Measurements from ENCODE around the gene STC2.
"Not testable (repeated sequence)": the region's sequence is repeated elsewhere in the genome, so short reads cannot be mapped to it uniquely, and the experiment has no call there.

Gene STC2

DNA sequence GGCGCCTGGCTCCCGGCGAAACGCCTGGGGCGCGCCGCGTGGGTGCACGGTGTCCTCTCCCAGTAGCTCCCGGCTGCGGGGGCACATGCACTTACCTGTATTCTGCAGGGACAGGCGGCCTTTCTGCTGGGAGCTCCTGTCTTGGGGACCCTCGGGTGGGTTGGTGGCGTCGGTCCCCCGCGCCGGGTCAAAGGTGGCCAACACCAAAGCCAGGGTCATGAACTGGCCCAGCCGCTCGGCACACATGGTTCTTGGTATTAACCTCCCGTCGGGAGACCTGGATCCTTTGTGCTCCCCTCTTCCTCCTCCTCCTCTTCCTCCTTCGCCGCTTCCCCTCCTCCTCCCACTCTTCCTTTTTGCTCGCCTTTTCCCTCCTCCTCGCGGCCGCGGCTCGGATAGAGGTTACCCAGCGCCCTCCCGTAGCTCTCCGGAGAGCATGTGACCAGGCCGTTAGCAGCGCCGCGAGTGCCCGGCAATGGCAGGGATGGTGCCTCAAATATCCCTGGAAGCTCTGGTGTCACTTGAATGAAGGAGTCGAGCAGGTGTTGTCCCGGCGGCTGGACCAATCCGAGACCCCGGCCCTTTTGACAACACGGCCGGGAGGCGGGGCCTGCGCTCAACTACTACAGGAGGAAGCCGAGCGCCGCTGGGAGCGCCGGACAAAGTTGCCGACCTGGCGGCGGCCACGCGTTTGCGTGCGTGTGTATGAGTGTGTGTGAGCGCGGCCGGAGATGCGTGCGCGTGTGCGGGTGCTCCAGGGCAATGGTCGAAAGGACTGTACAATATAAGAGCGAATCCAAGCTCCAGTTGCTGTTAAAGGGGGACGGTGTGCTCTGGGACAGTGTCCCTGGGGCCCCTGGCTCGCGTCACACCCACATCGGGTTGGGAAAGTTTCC, at the start of gene STC2:
Gene STC2, minus strand, starts transcription at position 467 of the 896 bp plus-strand sequence. Its CDS starts 221 bp downstream, at position 246.
- peak; percentile 82 for DNase-seq

DNA sequence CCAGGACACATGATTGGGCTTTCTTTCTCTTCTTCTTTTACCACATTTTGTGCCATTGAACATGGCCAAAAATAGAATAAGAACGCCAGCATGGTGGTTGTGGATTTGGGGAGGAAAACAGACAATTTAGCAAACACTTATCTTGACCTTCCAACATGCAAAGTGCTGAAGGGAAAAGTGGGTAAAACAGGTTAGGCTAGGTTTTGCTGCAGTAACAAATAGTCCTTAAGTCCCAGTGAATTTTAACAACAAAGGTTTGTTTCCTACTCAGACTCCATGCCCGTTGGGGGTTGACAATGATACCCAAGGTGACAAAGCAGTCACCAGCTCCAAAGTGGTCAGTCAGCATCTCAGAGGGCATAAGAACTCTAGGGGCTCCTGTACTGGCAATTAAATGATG, 43.2 kb upstream of the STC2 start:
- no peak for DNase-seq

DNA sequence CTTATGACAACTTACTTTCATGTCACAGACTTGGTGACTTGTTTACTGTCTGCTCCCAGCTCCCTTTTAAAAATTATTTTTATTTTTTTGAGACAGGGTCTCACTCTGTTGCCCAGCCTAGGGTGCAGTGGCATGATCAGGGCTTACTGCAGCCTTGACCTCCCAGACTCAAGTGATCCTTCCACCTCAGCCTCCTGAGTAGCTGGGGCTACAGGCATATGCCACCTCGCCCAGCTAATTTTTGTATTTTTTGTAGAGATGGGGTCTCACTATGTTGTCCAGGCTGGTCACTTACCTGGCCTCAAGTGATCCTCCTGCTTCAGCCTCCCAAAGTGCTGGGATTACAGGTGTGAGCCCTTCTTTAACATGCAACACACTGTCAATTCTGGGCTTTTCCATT, 35.2 kb upstream of the STC2 start:
- not testable (repeated sequence) for DNase-seq

DNA sequence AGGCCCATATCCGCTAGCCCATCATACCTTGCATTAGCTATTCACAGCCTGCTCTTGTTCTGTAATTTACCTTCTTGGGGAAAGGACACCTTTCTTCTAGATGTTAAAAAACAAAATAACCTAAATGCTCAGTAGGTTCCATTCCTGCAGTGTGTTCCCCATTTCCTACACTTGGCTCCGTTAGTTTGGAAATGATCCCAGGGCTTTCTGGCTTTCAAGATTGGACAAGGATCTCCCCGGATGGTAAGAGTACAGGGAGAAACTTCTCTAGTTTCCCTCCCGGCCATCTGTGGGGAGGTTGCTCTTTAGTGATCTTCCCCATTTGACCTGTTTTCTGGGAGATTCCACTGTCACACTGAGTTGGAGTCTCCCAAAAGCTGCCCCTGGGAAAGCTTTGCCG, 27.3 kb upstream of the STC2 start:
- DNase-seq, result no peak

DNA sequence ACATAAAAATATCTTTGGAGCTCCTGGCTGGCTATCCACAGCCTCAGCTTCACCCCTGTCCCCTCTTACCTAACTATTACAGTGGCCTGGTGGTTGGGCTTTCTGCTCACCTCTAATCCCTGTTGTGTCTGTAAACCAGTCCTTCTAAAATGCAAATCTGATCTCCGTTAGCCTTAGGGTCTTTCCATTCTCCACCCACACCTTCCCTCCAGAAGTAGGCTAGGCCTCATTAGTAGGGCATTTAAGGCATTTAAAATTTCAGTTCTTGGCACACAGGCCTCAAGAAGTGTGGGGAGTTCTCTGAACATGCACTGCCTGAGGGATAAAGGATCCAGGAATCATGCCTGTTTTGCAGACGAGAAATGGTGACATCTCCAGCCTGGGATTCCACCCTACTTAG, 26.4 kb upstream of the STC2 start:
- no peak for DNase-seq

DNA sequence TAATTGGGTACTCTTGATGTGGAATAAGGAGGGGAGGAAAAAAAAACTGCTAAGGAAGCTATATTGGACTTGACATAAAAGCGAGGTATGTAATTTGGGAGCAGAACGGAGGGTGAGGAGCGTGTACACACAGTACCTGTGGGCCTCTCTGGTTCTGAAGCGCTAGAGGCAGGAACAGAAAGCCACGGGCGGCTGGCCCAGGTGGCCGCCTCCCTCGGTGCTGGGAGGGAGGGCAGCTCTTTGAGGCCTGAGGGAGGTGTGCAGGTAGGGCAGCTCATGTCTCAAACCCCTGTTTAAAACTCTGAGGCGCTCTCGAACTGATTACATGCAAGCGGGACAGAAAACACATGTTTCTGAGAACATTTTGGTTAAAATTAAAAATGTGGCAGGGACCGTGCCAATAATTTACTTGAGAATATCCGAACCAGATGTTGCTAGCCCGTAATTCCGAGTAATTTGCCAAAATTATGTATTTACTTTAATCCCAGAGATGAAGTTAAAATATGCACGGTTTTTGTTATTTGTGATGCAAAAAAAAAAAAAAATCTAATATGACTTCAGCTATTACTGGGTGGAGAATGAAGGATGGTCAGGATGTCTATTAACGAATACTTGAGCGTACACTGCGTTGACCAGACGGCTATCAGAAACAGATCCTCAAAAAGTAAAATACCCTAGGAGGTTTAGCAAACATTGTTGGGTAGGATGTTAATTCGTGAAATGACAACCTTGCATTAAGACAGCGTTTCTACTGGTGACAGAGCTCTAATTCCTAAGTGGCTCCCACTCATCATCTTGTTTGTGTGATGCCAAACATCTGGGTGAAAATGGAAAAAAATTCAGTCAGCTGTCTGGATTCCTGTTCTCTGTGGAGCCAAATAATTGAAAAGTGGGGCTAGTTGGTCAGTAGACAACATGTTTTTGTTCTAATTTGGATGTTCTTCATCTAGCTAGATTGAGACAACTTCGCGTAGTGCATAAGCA, 24.4 kb upstream of the STC2 start:
- no peak for DNase-seq

DNA sequence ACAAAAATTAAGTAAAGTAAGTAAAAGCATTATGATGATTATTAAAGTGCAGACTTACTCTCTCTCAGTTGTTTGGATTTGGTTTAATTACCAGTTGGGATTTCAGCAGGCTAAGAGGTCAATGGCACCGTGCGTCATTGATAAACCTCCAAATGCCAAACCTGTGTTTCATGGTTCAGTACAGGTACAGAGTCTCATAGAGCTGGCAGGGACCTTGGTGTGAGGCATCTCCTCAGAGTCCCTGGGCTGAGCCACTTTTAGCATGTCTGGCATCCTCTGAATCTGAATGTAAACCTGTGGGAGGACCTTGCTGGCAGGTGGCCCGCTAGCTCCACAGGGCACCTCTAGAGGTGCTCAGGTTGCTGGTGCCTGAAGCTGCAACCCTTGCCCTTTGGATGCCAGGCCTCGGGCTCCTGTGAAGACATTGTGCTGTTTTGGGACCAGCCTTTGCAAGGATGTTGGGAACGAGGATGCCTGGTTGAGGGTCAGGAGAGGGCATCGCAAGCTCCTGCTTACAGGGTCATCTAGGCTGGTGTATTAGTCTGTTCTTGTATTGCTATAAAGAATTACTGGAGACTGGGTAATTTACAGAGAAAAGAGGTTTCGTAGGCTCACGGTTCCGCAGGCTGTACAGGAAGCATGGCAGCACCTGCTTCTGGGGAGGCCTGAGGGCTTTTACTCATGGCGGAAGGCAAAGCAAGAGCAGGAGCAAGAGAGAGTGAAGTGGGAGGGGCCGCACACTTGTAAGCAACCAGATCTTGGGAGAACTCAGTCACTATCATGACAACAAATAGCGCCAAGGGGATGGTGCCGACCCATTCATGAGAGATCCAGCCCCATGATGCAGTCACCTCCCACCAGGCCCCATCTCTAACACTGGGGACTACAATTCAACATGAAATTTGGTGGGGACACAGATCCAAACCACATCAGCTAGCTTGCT, 14.9 kb upstream of the STC2 start:
- DNase-seq, result no peak

- no peak for DNase-seq
Observed at GRCh38 chr5:173341961-173342430, 13.8 kb upstream of the STC2 start.

GRCh38 chr5:173340984-173341383, 12.8 kb upstream of the STC2 start:
- DNase-seq, result no peak

- DNase-seq, result no peak
Observed at GRCh38 chr5:173340451-173340850, 12.2 kb upstream of the STC2 start.

GRCh38 chr5:173339286-173339685, 11.1 kb upstream of the STC2 start:
- no peak for DNase-seq

DNA sequence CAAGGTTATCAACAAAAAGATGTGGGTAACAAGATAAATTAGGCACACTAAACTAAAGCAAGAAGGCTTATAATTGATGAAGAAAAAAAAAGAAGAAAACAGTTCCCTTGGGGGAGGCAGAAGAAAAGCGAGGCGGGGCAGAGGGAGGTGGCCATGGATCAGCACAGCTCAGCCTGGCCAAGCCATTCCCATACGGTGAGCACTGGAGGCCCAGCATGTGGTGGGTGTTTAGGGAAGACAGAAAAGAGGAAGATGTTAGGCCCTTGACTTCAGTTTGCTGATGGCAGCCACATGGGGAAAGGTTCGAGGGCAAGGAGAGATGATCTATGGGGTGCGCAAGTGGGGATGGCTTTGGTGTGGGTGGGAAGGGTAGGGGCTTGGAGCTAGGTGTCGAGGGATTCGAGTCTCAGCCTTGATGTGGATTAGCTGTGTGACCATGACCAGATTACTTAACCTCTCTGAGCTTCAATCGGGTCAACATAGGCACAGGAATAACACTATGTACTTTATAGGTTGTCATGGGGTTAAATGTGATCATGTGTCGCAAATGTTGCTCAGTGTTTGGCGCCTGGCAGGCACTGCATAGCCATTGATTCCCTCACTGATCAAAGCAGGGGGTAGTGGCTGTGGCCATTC, 10.3 kb upstream of the STC2 start:
- no peak for DNase-seq

- DNase-seq, result no peak
Observed at GRCh38 chr5:173334808-173335207, 6.6 kb upstream of the STC2 start.

GRCh38 chr5:173333925-173334661, 5.9 kb upstream of the STC2 start:
- no peak for DNase-seq

DNA sequence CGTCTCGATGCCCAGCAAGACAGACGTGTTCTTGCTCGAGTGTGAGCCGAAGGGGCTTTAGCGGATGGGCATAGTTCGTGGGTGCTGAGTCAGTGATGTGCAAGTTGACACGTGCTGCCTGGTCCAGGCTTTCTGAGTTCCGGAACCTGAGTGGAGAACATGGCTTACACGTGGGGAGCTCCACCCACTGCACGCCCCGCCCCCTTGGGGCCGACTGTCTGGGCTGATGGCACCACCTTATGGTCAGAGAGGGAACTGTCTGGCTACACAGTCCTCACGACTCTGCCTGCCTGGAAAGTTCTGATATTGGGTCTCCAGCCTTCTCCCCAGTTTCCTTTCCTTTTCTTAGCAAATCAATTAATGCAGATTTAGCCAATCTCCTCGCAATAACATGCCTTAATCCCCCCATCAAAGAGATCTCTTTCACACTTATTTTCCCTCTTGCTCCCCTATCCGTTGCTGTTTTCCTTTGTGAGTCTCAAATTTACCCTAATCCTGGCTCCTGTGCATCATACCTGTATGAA, 3.8 kb upstream of the STC2 start:
- DNase-seq, result peak; percentile 77

DNA sequence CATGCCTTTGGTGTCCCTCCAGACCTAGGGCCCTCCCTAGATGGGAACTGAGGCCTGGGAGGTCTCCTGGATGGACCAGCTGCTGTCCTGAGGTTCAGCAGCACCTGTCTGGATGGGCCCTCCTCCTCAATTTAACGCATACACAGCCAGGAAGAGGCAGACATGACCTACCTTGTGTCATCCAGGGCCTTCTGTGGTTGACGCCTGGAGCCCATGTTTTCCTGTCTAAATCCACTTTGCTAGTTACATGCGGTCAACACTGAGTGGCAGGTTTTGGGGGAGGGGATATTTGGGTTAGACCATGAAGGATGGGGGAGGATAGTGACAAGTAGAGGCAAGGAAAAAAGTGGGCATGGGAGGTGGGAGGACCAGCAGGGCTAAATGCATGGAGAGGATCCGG, 3.1 kb upstream of the STC2 start:
- no peak for DNase-seq

DNA sequence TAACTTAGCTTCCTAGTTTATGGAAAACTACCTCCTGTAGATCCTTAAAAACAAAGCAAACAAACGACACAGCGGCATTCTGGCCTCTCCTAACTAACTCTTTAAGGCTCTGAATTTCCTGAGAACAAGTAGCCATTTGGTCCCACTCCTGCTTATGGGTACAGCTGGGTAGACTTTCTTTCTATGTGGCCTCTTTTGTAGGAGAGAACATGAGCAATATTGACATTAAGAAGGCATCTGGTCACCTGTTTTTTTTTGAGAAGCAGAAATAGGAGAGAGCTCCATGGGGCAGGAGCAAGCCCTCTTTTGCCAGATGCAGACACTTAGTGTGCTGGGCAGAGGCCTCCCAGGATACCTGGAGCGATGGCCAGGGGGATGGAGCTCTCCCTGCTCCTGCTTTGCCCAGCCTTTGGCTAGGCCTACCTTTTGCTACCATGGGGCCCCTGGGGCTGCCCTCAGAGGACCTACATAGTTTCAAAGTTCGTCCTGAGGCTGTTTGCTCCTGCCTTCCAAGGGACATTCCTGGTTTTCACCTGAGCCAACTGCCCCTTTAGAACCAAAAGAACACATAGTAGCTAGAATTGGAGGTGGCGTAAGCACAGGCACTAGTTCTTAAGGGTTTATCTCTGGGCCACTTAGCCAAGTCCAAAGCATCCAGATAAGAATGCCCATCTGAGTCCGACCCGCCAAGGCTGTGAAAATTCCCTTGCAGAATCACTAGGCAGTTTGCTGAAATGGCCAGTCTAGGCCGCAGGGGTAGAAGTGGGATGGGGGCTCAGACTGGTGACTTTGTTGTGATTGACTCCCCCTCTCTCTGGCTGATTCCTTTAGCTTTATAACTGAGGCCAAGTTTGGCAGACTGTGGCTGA, 2.4 kb upstream of the STC2 start:
- DNase-seq, result no peak

DNA sequence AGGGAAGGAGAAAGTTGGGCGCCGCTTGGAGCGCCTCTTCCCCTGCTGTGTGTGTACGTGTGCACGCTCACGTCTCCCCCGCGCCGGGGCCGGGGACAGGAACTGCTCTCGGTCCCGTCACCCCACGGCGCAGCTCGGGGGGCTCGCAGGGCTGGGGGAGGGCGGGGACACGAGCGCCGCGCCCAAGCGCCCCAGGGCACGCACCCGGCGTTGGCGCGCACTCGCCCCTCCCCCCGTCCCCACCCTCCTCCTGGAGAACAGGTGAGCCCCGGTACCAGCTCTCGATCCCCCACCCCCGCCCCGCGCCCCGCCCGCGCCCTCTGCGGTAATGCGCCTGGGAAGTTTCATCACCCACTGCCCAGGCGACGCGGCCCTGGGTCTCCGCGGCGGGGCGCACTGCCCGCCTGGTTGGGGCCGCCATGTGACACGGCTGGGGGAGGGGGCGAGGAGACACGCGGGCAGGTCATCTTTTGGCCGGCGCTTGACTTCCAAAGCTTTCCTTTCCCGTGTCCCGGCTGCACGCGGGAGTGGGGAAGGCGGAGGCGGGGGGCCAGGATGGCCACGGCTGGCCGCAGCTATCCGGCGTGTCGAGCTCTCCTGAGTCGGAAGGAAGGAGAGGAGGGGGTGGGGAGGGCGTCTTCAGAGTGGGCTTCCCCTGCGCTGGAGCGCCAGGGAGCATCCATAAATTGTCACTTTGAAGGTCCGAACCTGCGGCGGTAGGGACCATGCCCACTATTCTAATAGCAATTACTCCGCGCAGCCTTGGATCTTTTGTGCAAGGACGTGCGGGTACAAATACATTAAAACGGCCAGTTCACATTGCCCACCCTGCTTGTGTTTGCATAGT, 1.5 kb upstream of the STC2 start:
- no peak for DNase-seq

Measured in kidney glomerular epithelial cell (primary cell).